GM12878 (cell line): Measurements from ENCODE around the gene PI16. TPM values are rescaled to one million over a fixed set of nuclear protein-coding genes. Genes with fewer than 3 reads are reported as not detected.

Experiments used
- ATAC-seq: fragments of 200-7000 bp; cut with Tn5 transposase; 3 replicates; pipeline ENCODE4 v1.9.1; 2020; ENCODE audit warnings: mild to moderate bottlenecking, moderate library complexity
- BruUV-seq: library from RNA; stranded (reverse); fragments of 400-500 nt; replicated peaks from 2 replicates; lab custom pipeline; 2021; lab: Mats Ljungman, UMichigan
- CTCF ChIA-PET: fragments of 300-600 bp; sonication (Branson Sonifier 250); formaldehyde crosslinking; extraction: SDS; loops from one replicate; lab custom pipeline; 2021; ENCODE audit warnings: inconsistent platforms; lab: Yijun Ruan, JAX
- POLR2A ChIA-PET: fragments of 350-600 bp; formaldehyde crosslinking; extraction: SDS; loops from one replicate; lab custom pipeline; 2021; ENCODE audit warnings: inconsistent platforms; lab: Charles Lee
- RAD21 ChIA-PET: fragments of 300-600 bp; sonication (Branson Sonifier 250); formaldehyde crosslinking; loops from one replicate; lab custom pipeline; 2023; ENCODE audit warnings: antibody characterized with exemption; ENCODE audit not compliant: unreplicated experiment; lab: Charles Lee
- SMC1A ChIA-PET: fragments of 300-600 bp; sonication (Branson Sonifier 250); formaldehyde crosslinking; loops from one replicate; lab custom pipeline; 2023; ENCODE audit not compliant: unreplicated experiment, uncharacterized antibody; lab: Charles Lee
- DNase-seq: peaks from one replicate; pipeline ENCODE4 v3.0.0-alpha.2; 2011; ENCODE audit warnings: low read depth, low spot score
- FAIRE-seq: peaks from 3 replicates; lab custom pipeline; 2011; peaks lifted over from hg19 to GRCh38; lab: Jason Lieb, UNC
- H2AFZ ChIP-seq: 2 replicates; pipeline ENCODE4 v1.6.0; 2011; ENCODE audit warnings: low read depth, low read length, control low read depth; ENCODE audit not compliant: control insufficient read depth
- H3K27ac ChIP-seq: 2 replicates; pipeline ENCODE4 v1.5.1; 2011; ENCODE audit warnings: control low read depth; ENCODE audit not compliant: control insufficient read depth, insufficient read depth
- H3K27me3 ChIP-seq, 2 experiments: replicated peaks in 1 of 2; 2 replicates each; pipeline versions ENCODE4 v1.6.0 to v1.6.1; 2011; ENCODE audit warnings: low read length in 1 of 2; ENCODE audit not compliant: control insufficient read depth in 2 of 2, insufficient read depth in 2 of 2
- H3K36me3 ChIP-seq, 2 experiments: 2 replicates each; pipeline ENCODE4 v1.5.1; 2011; ENCODE audit warnings: low read length in 1 of 2; ENCODE audit not compliant: control insufficient read depth in 2 of 2, insufficient read depth in 2 of 2
- H3K4me1 ChIP-seq: 2 replicates; pipeline ENCODE4 v1.6.1; 2011; ENCODE audit warnings: mild to moderate bottlenecking, low read length, moderate library complexity, mixed read lengths; ENCODE audit not compliant: control insufficient read depth, insufficient read depth
- H3K4me2 ChIP-seq: 2 replicates; pipeline ENCODE4 v1.6.0; 2011; ENCODE audit warnings: control low read depth; ENCODE audit not compliant: control insufficient read depth, insufficient read depth
- H3K4me3 ChIP-seq: fragments of 200-600 bp; sonication (generic); 2 replicates; pipeline ENCODE4 v1.5.1; 2016
- H3K79me2 ChIP-seq: 2 replicates; pipeline ENCODE4 v1.6.0; 2011; ENCODE audit warnings: low read length; ENCODE audit not compliant: control insufficient read depth, insufficient read depth
- H3K9ac ChIP-seq: 2 replicates; pipeline ENCODE4 v1.8.0; 2011; ENCODE audit warnings: low read length, control low read depth, mixed read lengths; ENCODE audit not compliant: control insufficient read depth, insufficient read depth
- H3K9me3 ChIP-seq: replicated peaks from 3 replicates; pipeline ENCODE4 v1.5.1; 2011; ENCODE audit warnings: mild to moderate bottlenecking, low read length; ENCODE audit not compliant: control insufficient read depth, insufficient read depth
- H4K20me1 ChIP-seq: 2 replicates; pipeline ENCODE4 v1.6.0; 2011; ENCODE audit not compliant: control insufficient read depth, insufficient read depth
- BCL11A ChIP-seq: IDR thresholded peaks from 2 replicates; pipeline ENCODE4 v1.6.1; 2011; ENCODE audit warnings: low read depth, low read length
- GABPA ChIP-seq: IDR thresholded peaks from 2 replicates; pipeline ENCODE4 v1.6.1; 2014; ENCODE audit warnings: antibody characterized with exemption, low read depth, mild to moderate bottlenecking, inconsistent platforms
- IRF5 ChIP-seq: fragments of 450-650 bp; IDR thresholded peaks from 2 replicates; pipeline ENCODE4 v1.6.1; 2017; ENCODE audit warnings: borderline replicate concordance
- NKRF ChIP-seq: fragments of 450-650 bp; conservative IDR thresholded peaks from 2 replicates; pipeline ENCODE4 v1.6.1; 2017; ENCODE audit warnings: mild to moderate bottlenecking, moderate library complexity
- WGBS: methylation state at CpG from one replicate; pipeline ENCODE4 v1.1.6; 2016; ENCODE audit warnings: low lambda C conversion rate; ENCODE audit not compliant: insufficient replicate concordance, insufficient coverage; ENCODE audit errors: missing lambda C conversion rate; 5-methylcytosine and 5-hydroxymethylcytosine counted together
- in situ Hi-C: fragments of 300-500 bp; cut with MboI; formaldehyde crosslinking; loops from 9 replicates; pipeline ENCODE4 v1.14.3; 2018; ENCODE audit warnings: mixed read lengths
- intact Hi-C: fragments of 100-400 bp; cut with micrococcal nuclease; formaldehyde crosslinking; loops from one replicate; pipeline ENCODE4 v1.14.2; 2022; ENCODE audit not compliant: unreplicated experiment
- polyA plus RNA-seq, 11 experiments: library from polyadenylated mRNA; depleted of rRNA in 4 of 11; unstranded in 6 of 11; stranded (reverse) in 5 of 11; fragments of >200 nt; fragmentation: Nextera tagmentation in 4 of 11; fragmentation: Illumina TruSeq in 1 of 11; extraction: Ambion mirVana in 4 of 11; extraction: Trizol in 1 of 11; gene quantifications; 1 replicate in 1 of 11; 2 replicates in 10 of 11; pipeline versions ENCODE4 v1.2.1 to v1.2.3, GENCODE V29; 2011 to 2016; ENCODE audit warnings: inconsistent platforms in 2 of 11, missing spikeins in 2 of 11, low read depth in 1 of 11
- total RNA-seq, 4 experiments: library from RNA; depleted of rRNA in 3 of 4; stranded (reverse); fragments of >200 nt in 3 of 4; fragmentation: Illumina TruSeq in 1 of 4; extraction: Trizol in 1 of 4; gene quantifications; 2 replicates each; pipeline versions ENCODE4 v1.2.1 to v1.2.3, GENCODE V29; 2013 to 2021
- TF ChIP-seq, protein P1 (sequence below): fragments of 450-650 bp; IDR thresholded peaks from 2 replicates; pipeline ENCODE4 v1.6.1; 2018; ENCODE audit warnings: mild to moderate bottlenecking, low read depth, moderate library complexity; ENCODE audit not compliant: partially characterized antibody

PI16 gene
- total and polyA plus RNA-seq, 10 of the 15 experiments (the other 5 are each of a cell fraction or from before 2014, with no cell fraction given), result 0.08 to 0.12 TPM; not detected in 8

GRCh38 chr6:36904851-36905393 is 49.6 kb upstream of the PI16 start:
- ChIA-PET POLR2A (no interaction called here), CTCF (interaction anchor here (1.4 to 2.3 kb wide), 3 partner anchors 20 to 114 kb away, joined by 4 to 8 read pairs (median 5); no protein-coding TSS in a partner anchor)
- ATAC-seq, result no peak
- in situ Hi-C loops, result no loop called here
- Histone ChIP-seq H3K9ac (no peak overlapping the region), H3K4me2 (no peak overlapping the region), H3K27me3 (no peaks in the 10 kb centered on the region)
- FAIRE-seq, result no peak
- BruUV-seq, result no TSS peak
- no peak for TF ChIP-seq NKRF
- TF ChIP-seq IRF5, result no peak
- no peak for TF ChIP-seq GABPA
- no peak for TF ChIP-seq BCL11A
- TF ChIP-seq, protein P1, sequence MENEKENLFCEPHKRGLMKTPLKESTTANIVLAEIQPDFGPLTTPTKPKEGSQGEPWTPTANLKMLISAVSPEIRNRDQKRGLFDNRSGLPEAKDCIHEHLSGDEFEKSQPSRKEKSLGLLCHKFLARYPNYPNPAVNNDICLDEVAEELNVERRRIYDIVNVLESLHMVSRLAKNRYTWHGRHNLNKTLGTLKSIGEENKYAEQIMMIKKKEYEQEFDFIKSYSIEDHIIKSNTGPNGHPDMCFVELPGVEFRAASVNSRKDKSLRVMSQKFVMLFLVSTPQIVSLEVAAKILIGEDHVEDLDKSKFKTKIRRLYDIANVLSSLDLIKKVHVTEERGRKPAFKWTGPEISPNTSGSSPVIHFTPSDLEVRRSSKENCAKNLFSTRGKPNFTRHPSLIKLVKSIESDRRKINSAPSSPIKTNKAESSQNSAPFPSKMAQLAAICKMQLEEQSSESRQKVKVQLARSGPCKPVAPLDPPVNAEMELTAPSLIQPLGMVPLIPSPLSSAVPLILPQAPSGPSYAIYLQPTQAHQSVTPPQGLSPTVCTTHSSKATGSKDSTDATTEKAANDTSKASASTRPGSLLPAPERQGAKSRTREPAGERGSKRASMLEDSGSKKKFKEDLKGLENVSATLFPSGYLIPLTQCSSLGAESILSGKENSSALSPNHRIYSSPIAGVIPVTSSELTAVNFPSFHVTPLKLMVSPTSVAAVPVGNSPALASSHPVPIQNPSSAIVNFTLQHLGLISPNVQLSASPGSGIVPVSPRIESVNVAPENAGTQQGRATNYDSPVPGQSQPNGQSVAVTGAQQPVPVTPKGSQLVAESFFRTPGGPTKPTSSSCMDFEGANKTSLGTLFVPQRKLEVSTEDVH, result no peak
- TF ChIP-seq, all 136 proteins: peak for 0
- Histone ChIP-seq H3K79me2 (no peaks in the 10 kb centered on the region), H4K20me1 (no peaks in the 10 kb centered on the region), H2AFZ (no peak overlapping the region), H3K4me1 (no peaks in the 10 kb centered on the region), H3K9me3 (no peaks in the 10 kb centered on the region), H3K36me3 (peaks cover 3 to 9% of the 10 kb centered on the region in 2 experiments; a peak in 3 of 4 replicates), H3K27ac (no peak overlapping the region), H3K4me3 (no peak overlapping the region)
- 99% methylated on average over 5 of the region's 5 CpGs for WGBS
- intact Hi-C loops, result no loop called here
- SMC1A ChIA-PET, result interaction anchor here (1.1 to 1.5 kb wide), 2 partner anchors 9 to 33 kb away, joined by 3 to 4 read pairs; no protein-coding TSS in a partner anchor
- RAD21 ChIA-PET, result no interaction called here
- no peak for DNase-seq
